ENCODE results near the gene GALNT7. TPM values are rescaled to one million over a fixed set of nuclear protein-coding genes. Genes with fewer than 3 reads are reported as not detected.

GALNT7 gene
- total RNA-seq, 1 donor from 2014 or later = 13.5 TPM

Small RNA genes lying within 50 kb of the gene (small RNA-seq; reads per million reads assigned to genes)
- gene MIR548T (not detected), gene RN7SL253P (not detected)

Other genes starting within 250 kb of the GALNT7 start
- gene HMGB2, start 165.5 kb downstream of the GALNT7 start, total RNA-seq = 22.0 TPM
- gene SAP30, start 202.1 kb downstream of the GALNT7 start, total RNA-seq = 20.4 TPM
- gene SCRG1, start 230.3 kb downstream of the GALNT7 start, total RNA-seq = 2.4 TPM

Data from frontal cortex (tissue), 1 donor.